NCI-H446 treated with DMSO at 0.1 percent for 48 hours (cell line): ENCODE data around the gene SOX11.
"Not testable (repeated sequence)": the region's sequence is repeated elsewhere in the genome, so short reads cannot be mapped to it uniquely, and the experiment has no call there.

Experiments
- DNase-seq: peaks from one replicate; lab custom pipeline; 2025; lab: John Stamatoyannopoulos, UW

Gene SOX11

GRCh38 chr2:5691985-5692529 lies at the start of gene SOX11:
SOX11 (plus strand) TSS chr2:5692384; CDS start chr2:5692722, 338 bp downstream.
- peak; percentile 78 for DNase-seq

- DNase-seq: not testable (repeated sequence)
Measured at GRCh38 chr2:5652734-5653133, 39.5 kb upstream of the SOX11 start.

GRCh38 chr2:5653756-5654155 lies 38.4 kb upstream of the SOX11 start:
- not testable (repeated sequence) for DNase-seq

- no peak for DNase-seq
Measured at GRCh38 chr2:5657231-5657630, 35.0 kb upstream of the SOX11 start.

GRCh38 chr2:5660591-5660990 lies 31.6 kb upstream of the SOX11 start:
- DNase-seq: no peak

GRCh38 chr2:5661362-5661761 lies 30.8 kb upstream of the SOX11 start:
- DNase-seq: no peak

- no peak for DNase-seq
Measured at GRCh38 chr2:5664278-5664681, 27.9 kb upstream of the SOX11 start.

- no peak for DNase-seq
Measured at GRCh38 chr2:5665066-5665465, 27.1 kb upstream of the SOX11 start.

- no peak for DNase-seq
Measured at GRCh38 chr2:5666798-5667197, 25.4 kb upstream of the SOX11 start.

GRCh38 chr2:5667655-5668054 lies 24.5 kb upstream of the SOX11 start:
- not testable (repeated sequence) for DNase-seq

GRCh38 chr2:5668682-5669250 lies 23.4 kb upstream of the SOX11 start:
- no peak for DNase-seq

GRCh38 chr2:5672749-5673144 lies 19.4 kb upstream of the SOX11 start:
- DNase-seq: no peak

GRCh38 chr2:5673145-5674025 lies 18.8 kb upstream of the SOX11 start:
- DNase-seq: no peak

GRCh38 chr2:5674026-5674340 lies 18.2 kb upstream of the SOX11 start:
- DNase-seq: no peak

GRCh38 chr2:5677133-5677532 lies 15.1 kb upstream of the SOX11 start:
- DNase-seq: no peak

GRCh38 chr2:5683471-5683870 lies 8.7 kb upstream of the SOX11 start:
- no peak for DNase-seq

GRCh38 chr2:5685225-5685624 lies 7.0 kb upstream of the SOX11 start:
- no peak for DNase-seq

- DNase-seq: no peak
Measured at GRCh38 chr2:5686068-5686467, 6.1 kb upstream of the SOX11 start.

GRCh38 chr2:5686536-5686935 lies 5.6 kb upstream of the SOX11 start:
- no peak for DNase-seq

GRCh38 chr2:5689750-5690149 lies 2.4 kb upstream of the SOX11 start:
- DNase-seq: no peak

GRCh38 chr2:5690286-5690685 lies 1.9 kb upstream of the SOX11 start:
- no peak for DNase-seq

- no peak for DNase-seq
Measured at GRCh38 chr2:5690718-5691220, 1.4 kb upstream of the SOX11 start.
